ENCODE data around the gene TPRN. TPM values are rescaled to one million over a fixed set of nuclear protein-coding genes. Genes with fewer than 3 reads are reported as not detected.

The TPRN gene
- total RNA-seq, 1 experiment from 2014 or later, result 6.0 TPM

GRCh38 chr9:137178939-137179630, 21.5 kb downstream of the TPRN start:
- Histone ChIP-seq H3K36me3 (peaks cover 44% of the 10 kb centered on the region), H3K27me3 (replicated peaks) (no peaks in the 10 kb centered on the region), H3K4me3 (no peak overlapping the region), H3K9me3 (replicated peaks) (no peaks in the 10 kb centered on the region), H3K27ac (no peak overlapping the region), H3K4me1 (replicated peaks) (peaks cover 10% of the 10 kb centered on the region)
- no peak for DNase-seq (ENCODE audit: low read depth in 1 of 2, low spot score in 2 of 2)

- Histone ChIP-seq H3K27ac (no peak overlapping the region), H3K4me3 (no peak overlapping the region), H3K9me3 (replicated peaks) (no peaks in the 10 kb centered on the region), H3K27me3 (replicated peaks) (no peaks in the 10 kb centered on the region), H3K4me1 (replicated peaks) (peaks cover 10% of the 10 kb centered on the region), H3K36me3 (peaks cover 38% of the 10 kb centered on the region)
- no peak for DNase-seq (ENCODE audit: low read depth in 1 of 2, low spot score in 2 of 2)
These were observed 22.2 kb downstream of the TPRN start for GRCh38 chr9:137178201-137178938.

GRCh38 chr9:137176302-137177182, 24.0 kb downstream of the TPRN start:
- Histone ChIP-seq H3K4me1 (replicated peaks) (peaks cover 10% of the 10 kb centered on the region), H3K36me3 (peaks cover 22% of the 10 kb centered on the region), H3K27ac (no peak overlapping the region), H3K27me3 (replicated peaks) (peaks cover 3% of the 10 kb centered on the region; the same call in 1 of the 2 replicates), H3K9me3 (replicated peaks) (no peaks in the 10 kb centered on the region), H3K4me3 (no peak overlapping the region)
- no peak for DNase-seq (ENCODE audit: low read depth in 1 of 2, low spot score in 2 of 2)

GRCh38 chr9:137175345-137175961, 25.1 kb downstream of the TPRN start:
- Histone ChIP-seq H3K4me1 (replicated peaks) (peaks cover 10% of the 10 kb centered on the region), H3K27ac (no peak overlapping the region), H3K9me3 (replicated peaks) (no peaks in the 10 kb centered on the region), H3K27me3 (replicated peaks) (peaks cover 14% of the 10 kb centered on the region), H3K4me3 (no peak overlapping the region), H3K36me3 (peaks cover 13% of the 10 kb centered on the region)
- DNase-seq (ENCODE audit: low read depth in 1 of 2, low spot score in 2 of 2), result no peak

GRCh38 chr9:137174722-137175293, 25.7 kb downstream of the TPRN start:
- peaks cover 10% of the 10 kb centered on the region for H3K4me1 ChIP-seq (replicated peaks)

GRCh38 chr9:137173796-137174664, 26.5 kb downstream of the TPRN start:
- no peak overlapping the region for H3K27ac ChIP-seq
- DNase-seq (ENCODE audit: low read depth in 1 of 2, low spot score in 2 of 2), result no peak
- peaks cover 5% of the 10 kb centered on the region for H3K36me3 ChIP-seq
- H3K27me3 ChIP-seq (replicated peaks), result peaks cover 28% of the 10 kb centered on the region
- no peaks in the 10 kb centered on the region for H3K9me3 ChIP-seq (replicated peaks)
- H3K4me3 ChIP-seq, result no peak overlapping the region
- peaks cover 17% of the 10 kb centered on the region for H3K4me1 ChIP-seq (replicated peaks)

More at GRCh38 chr9:137174722-137175293, 25.7 kb downstream of the TPRN start:
- no peak for DNase-seq (ENCODE audit: low read depth in 1 of 2, low spot score in 2 of 2)
- Histone ChIP-seq H3K9me3 (replicated peaks) (no peaks in the 10 kb centered on the region), H3K36me3 (peaks cover 7% of the 10 kb centered on the region), H3K4me3 (no peak overlapping the region), H3K27me3 (replicated peaks) (peaks cover 20% of the 10 kb centered on the region), H3K27ac (no peak overlapping the region)

- Histone ChIP-seq H3K27ac (no peak overlapping the region), H3K27me3 (replicated peaks) (peaks cover 35% of the 10 kb centered on the region), H3K9me3 (replicated peaks) (no peaks in the 10 kb centered on the region), H3K4me1 (replicated peaks) (peaks cover 14% of the 10 kb centered on the region), H3K4me3 (no peak overlapping the region), H3K36me3 (no peaks in the 10 kb centered on the region; the same call in none of the 2 replicates)
- DNase-seq (ENCODE audit: low read depth in 1 of 2, low spot score in 2 of 2), result no peak
These were observed 27.4 kb downstream of the TPRN start for GRCh38 chr9:137172901-137173795.

GRCh38 chr9:137171149-137171900, 29.2 kb downstream of the TPRN start:
- Histone ChIP-seq H3K27ac (no peak overlapping the region), H3K4me1 (replicated peaks) (peaks cover 11% of the 10 kb centered on the region), H3K4me3 (no peak overlapping the region), H3K27me3 (replicated peaks) (peaks cover 53% of the 10 kb centered on the region), H3K9me3 (replicated peaks) (no peaks in the 10 kb centered on the region), H3K36me3 (no peaks in the 10 kb centered on the region)
- no peak for DNase-seq (ENCODE audit: low read depth in 1 of 2, low spot score in 2 of 2)

- Histone ChIP-seq H3K27ac (no peak overlapping the region), H3K4me3 (no peak overlapping the region), H3K4me1 (replicated peaks) (peaks cover 11% of the 10 kb centered on the region), H3K27me3 (replicated peaks) (peaks cover 60% of the 10 kb centered on the region), H3K36me3 (no peaks in the 10 kb centered on the region), H3K9me3 (replicated peaks) (no peaks in the 10 kb centered on the region)
- DNase-seq (ENCODE audit: low read depth in 1 of 2, low spot score in 2 of 2), result no peak
These were observed 29.9 kb downstream of the TPRN start for GRCh38 chr9:137170486-137171148.

GRCh38 chr9:137169896-137170358, 30.6 kb downstream of the TPRN start, which contains the start of gene LRRC26:
LRRC26 (minus strand) TSS chr9:137170051; CDS start chr9:137169943, 108 bp downstream.
- Histone ChIP-seq H3K9me3 (replicated peaks) (no peaks in the 10 kb centered on the region), H3K4me1 (replicated peaks) (peaks cover 13% of the 10 kb centered on the region), H3K4me3 (no peak within 1 kb of the TSS), H3K27ac (no peak within 1 kb of the TSS), H3K27me3 (replicated peaks) (peaks cover 67% of the 10 kb centered on the region), H3K36me3 (no peaks in the 10 kb centered on the region)
- no peak for DNase-seq (ENCODE audit: low read depth in 1 of 2, low spot score in 2 of 2)
